Naive B cell (primary cell): Measurements from ENCODE around the gene THAP10. TPM values are rescaled to one million over a fixed set of nuclear protein-coding genes. Genes with fewer than 3 reads are reported as not detected.

Source experiments
- ATAC-seq, 2 donors: fragments of 150-1000 bp; cut with Tn5 transposase; 2 replicates each; pipeline ENCODE4 v1.10.0; 2021; ENCODE audit warnings: low read depth in 2 of 2, mild to moderate bottlenecking in 2 of 2, moderate library complexity in 2 of 2
- DNase-seq: peaks from one replicate; pipeline ENCODE4 v3.0.0; 2022
- H3K27ac Mint-ChIP-seq, 6 donors: one replicate each; pipeline ENCODE4 v1.8.0; 2020 to 2022; ENCODE audit warnings: mild to moderate bottlenecking in 6 of 6, mixed read lengths in 6 of 6, moderate library complexity in 5 of 6, inconsistent platforms in 2 of 6
- H3K27me3 Mint-ChIP-seq, 3 donors: one replicate each; pipeline ENCODE4 v1.8.0; 2021 to 2022; ENCODE audit warnings: mixed read lengths in 3 of 3, mild to moderate bottlenecking in 1 of 3
- H3K36me3 Mint-ChIP-seq, 2 donors: one replicate each; pipeline ENCODE4 v1.8.0; 2020 to 2022; ENCODE audit warnings: mixed read lengths in 2 of 2, inconsistent platforms in 1 of 2, mild to moderate bottlenecking in 1 of 2
- H3K4me1 Mint-ChIP-seq, 3 donors: one replicate each; pipeline ENCODE4 v1.8.0; 2020 to 2022; ENCODE audit warnings: mixed read lengths in 3 of 3, inconsistent platforms in 1 of 3, mild to moderate bottlenecking in 1 of 3, moderate library complexity in 1 of 3
- H3K4me3 Mint-ChIP-seq, 8 donors: one replicate each; pipeline ENCODE4 v1.8.0; 2020 to 2022; ENCODE audit warnings: mild to moderate bottlenecking in 8 of 8, mixed read lengths in 8 of 8, moderate library complexity in 8 of 8, inconsistent platforms in 2 of 8
- H3K9me3 Mint-ChIP-seq, 7 donors: one replicate each; pipeline ENCODE4 v1.8.0; 2020 to 2022; ENCODE audit warnings: mixed read lengths in 7 of 7, mild to moderate bottlenecking in 5 of 7, inconsistent platforms in 2 of 7, moderate library complexity in 1 of 7
- polyA plus RNA-seq, 6 donors: library from polyadenylated mRNA; unstranded; fragments of 300-500 nt; fragmentation: Illumina TruSeq; gene quantifications; one replicate each; pipeline ENCODE4 v1.2.3, GENCODE V29; 2021; ENCODE audit warnings: low read depth in 6 of 6

THAP10 gene
- polyA plus RNA-seq, 6 donors from 2014 or later, result 0.13 to 0.19 TPM; not detected in 4

GRCh38 chr15:70912187-70912586 is 20.0 kb upstream of the THAP10 start:
- Mint-ChIP-seq H3K4me3 (no peak overlapping the region), H3K4me1 (no peaks in the 10 kb centered on the region), H3K9me3 (peaks cover 4 to 19% (median 12%) of the 10 kb centered on the region in 7 donors), H3K27me3 (peaks cover 0 to 5% (median 0%) of the 10 kb centered on the region in 3 donors), H3K36me3 (peaks cover 0 to 7% of the 10 kb centered on the region in 2 donors), H3K27ac (peak overlapping the region in 1 of 6 donors; percentile 23)
- DNase-seq, result no peak
- ATAC-seq, result no peak

GRCh38 chr15:70910958-70911357 is 18.7 kb upstream of the THAP10 start:
- Mint-ChIP-seq H3K27ac (no peak overlapping the region), H3K27me3 (peaks cover 0 to 15% (median 9%) of the 10 kb centered on the region in 3 donors), H3K9me3 (peaks cover 4 to 21% (median 12%) of the 10 kb centered on the region in 7 donors), H3K4me3 (no peak overlapping the region), H3K4me1 (no peaks in the 10 kb centered on the region), H3K36me3 (peaks cover 0 to 7% of the 10 kb centered on the region in 2 donors)
- DNase-seq, result no peak
- ATAC-seq, result no peak

GRCh38 chr15:70907784-70908471 is 15.7 kb upstream of the THAP10 start:
- DNase-seq, result no peak
- Mint-ChIP-seq H3K4me3 (no peak overlapping the region), H3K4me1 (no peaks in the 10 kb centered on the region), H3K27me3 (peaks cover 0 to 17% (median 16%) of the 10 kb centered on the region in 3 donors), H3K27ac (peak overlapping the region in 1 of 6 donors; percentile 22), H3K9me3 (peaks cover 7 to 21% (median 12%) of the 10 kb centered on the region in 7 donors), H3K36me3 (peaks cover 0 to 7% of the 10 kb centered on the region in 2 donors)
- ATAC-seq, result no peak

- Mint-ChIP-seq H3K36me3 (peaks cover 0 to 7% of the 10 kb centered on the region in 2 donors), H3K27me3 (peaks cover 0 to 17% (median 17%) of the 10 kb centered on the region in 3 donors), H3K4me3 (no peak overlapping the region), H3K27ac (no peak overlapping the region), H3K4me1 (no peaks in the 10 kb centered on the region), H3K9me3 (peaks cover 7 to 21% (median 12%) of the 10 kb centered on the region in 7 donors)
- no peak for DNase-seq
- ATAC-seq, result no peak
Measured at GRCh38 chr15:70906842-70907241, 14.6 kb upstream of the THAP10 start.

GRCh38 chr15:70902107-70902506 is 9.9 kb upstream of the THAP10 start:
- peaks cover 0 to 28% (median 17%) of the 10 kb centered on the region in 3 donors for H3K27me3 Mint-ChIP-seq
- ATAC-seq, result no peak
- no peak overlapping the region for H3K27ac Mint-ChIP-seq
- H3K36me3 Mint-ChIP-seq, result no peaks in the 10 kb centered on the region
- peaks cover 0 to 4% (median under 1%) of the 10 kb centered on the region in 7 donors for H3K9me3 Mint-ChIP-seq
- no peak overlapping the region for H3K4me3 Mint-ChIP-seq
- no peak for DNase-seq
- no peaks in the 10 kb centered on the region for H3K4me1 Mint-ChIP-seq

- no peaks in the 10 kb centered on the region for H3K36me3 Mint-ChIP-seq
- DNase-seq, result no peak
- H3K27ac Mint-ChIP-seq, result peak overlapping the region in 4 of 6 donors; percentile 4 to 87 (median 74)
- ATAC-seq, result no peak
- H3K4me1 Mint-ChIP-seq, result peaks cover 7 to 17% (median 14%) of the 10 kb centered on the region in 3 donors
- H3K4me3 Mint-ChIP-seq, result peak overlapping the region; percentile 88 to 95 (median 90)
- H3K27me3 Mint-ChIP-seq, result peaks cover 22 to 35% (median 25%) of the 10 kb centered on the region in 3 donors
- peaks cover 0 to 2% (median 0%) of the 10 kb centered on the region in 7 donors for H3K9me3 Mint-ChIP-seq
Measured at GRCh38 chr15:70892912-70893560, 803 bp upstream of the THAP10 start.

GRCh38 chr15:70882361-70882760 is 9.9 kb downstream of the THAP10 start:
- DNase-seq, result no peak
- H3K27ac Mint-ChIP-seq, result no peak overlapping the region

GRCh38 chr15:70880781-70881180 is 11.5 kb downstream of the THAP10 start:
- H3K27me3 Mint-ChIP-seq, result peaks cover 10 to 48% (median 33%) of the 10 kb centered on the region in 3 donors
- H3K9me3 Mint-ChIP-seq, result peaks cover 0 to 2% (median 0%) of the 10 kb centered on the region in 7 donors
- no peaks in the 10 kb centered on the region for H3K36me3 Mint-ChIP-seq
- no peaks in the 10 kb centered on the region for H3K4me1 Mint-ChIP-seq
- no peak for DNase-seq
- H3K27ac Mint-ChIP-seq, result no peak overlapping the region
- no peak for ATAC-seq
- H3K4me3 Mint-ChIP-seq, result no peak overlapping the region

More at GRCh38 chr15:70882361-70882760, 9.9 kb downstream of the THAP10 start:
- H3K9me3 Mint-ChIP-seq, result peaks cover 0 to 2% (median 0%) of the 10 kb centered on the region in 7 donors
- no peaks in the 10 kb centered on the region for H3K36me3 Mint-ChIP-seq
- no peak for ATAC-seq
- H3K27me3 Mint-ChIP-seq, result peaks cover 0 to 33% (median 29%) of the 10 kb centered on the region in 3 donors
- no peaks in the 10 kb centered on the region for H3K4me1 Mint-ChIP-seq
- H3K4me3 Mint-ChIP-seq, result no peak overlapping the region

GRCh38 chr15:70879401-70879800 is 12.8 kb downstream of the THAP10 start:
- H3K27me3 Mint-ChIP-seq, result peaks cover 11 to 62% (median 36%) of the 10 kb centered on the region in 3 donors
- no peak for ATAC-seq

GRCh38 chr15:70876683-70877082 is 15.6 kb downstream of the THAP10 start:
- DNase-seq (no peak), ATAC-seq (no peak)
- peaks cover 0 to 7% (median 3%) of the 10 kb centered on the region in 7 donors for H3K9me3 Mint-ChIP-seq
- peaks cover 18 to 64% (median 33%) of the 10 kb centered on the region in 3 donors for H3K27me3 Mint-ChIP-seq
- H3K36me3 Mint-ChIP-seq, result no peaks in the 10 kb centered on the region
- no peak overlapping the region for H3K4me3 Mint-ChIP-seq
- peak overlapping the region in 1 of 6 donors; percentile 4 for H3K27ac Mint-ChIP-seq
- no peaks in the 10 kb centered on the region for H3K4me1 Mint-ChIP-seq

More at GRCh38 chr15:70879401-70879800, 12.8 kb downstream of the THAP10 start:
- H3K4me1 Mint-ChIP-seq, result no peaks in the 10 kb centered on the region
- H3K36me3 Mint-ChIP-seq, result no peaks in the 10 kb centered on the region
- H3K27ac Mint-ChIP-seq, result no peak overlapping the region
- H3K4me3 Mint-ChIP-seq, result no peak overlapping the region
- no peak for DNase-seq
- peaks cover 0 to 2% (median 0%) of the 10 kb centered on the region in 7 donors for H3K9me3 Mint-ChIP-seq

- H3K4me3 Mint-ChIP-seq, result no peak overlapping the region
- peaks cover 18 to 64% (median 33%) of the 10 kb centered on the region in 3 donors for H3K27me3 Mint-ChIP-seq
- H3K36me3 Mint-ChIP-seq, result no peaks in the 10 kb centered on the region
- H3K9me3 Mint-ChIP-seq, result peaks cover 0 to 7% (median 3%) of the 10 kb centered on the region in 7 donors
- ATAC-seq (no peak), DNase-seq (no peak)
- H3K4me1 Mint-ChIP-seq, result no peaks in the 10 kb centered on the region
- H3K27ac Mint-ChIP-seq, result peak overlapping the region in 1 of 6 donors; percentile 40
Measured at GRCh38 chr15:70876011-70876410, 16.2 kb downstream of the THAP10 start.

- no peaks in the 10 kb centered on the region for H3K36me3 Mint-ChIP-seq
- peaks cover 19 to 61% (median 29%) of the 10 kb centered on the region in 3 donors for H3K27me3 Mint-ChIP-seq
- H3K4me3 Mint-ChIP-seq, result no peak overlapping the region
- H3K9me3 Mint-ChIP-seq, result peaks cover 0 to 10% (median 3%) of the 10 kb centered on the region in 7 donors
- H3K4me1 Mint-ChIP-seq, result no peaks in the 10 kb centered on the region
- DNase-seq, result no peak
- H3K27ac Mint-ChIP-seq, result no peak overlapping the region
- no peak for ATAC-seq
Measured at GRCh38 chr15:70875001-70875782, 17.0 kb downstream of the THAP10 start.
